HCEC 1CT (cell line): ENCODE measurements around the gene ATXN7.

ENCODE experiments used
- DNase-seq: peaks from one replicate; pipeline ENCODE4 v3.0.0-alpha.2; 2017

The ATXN7 gene

DNA sequence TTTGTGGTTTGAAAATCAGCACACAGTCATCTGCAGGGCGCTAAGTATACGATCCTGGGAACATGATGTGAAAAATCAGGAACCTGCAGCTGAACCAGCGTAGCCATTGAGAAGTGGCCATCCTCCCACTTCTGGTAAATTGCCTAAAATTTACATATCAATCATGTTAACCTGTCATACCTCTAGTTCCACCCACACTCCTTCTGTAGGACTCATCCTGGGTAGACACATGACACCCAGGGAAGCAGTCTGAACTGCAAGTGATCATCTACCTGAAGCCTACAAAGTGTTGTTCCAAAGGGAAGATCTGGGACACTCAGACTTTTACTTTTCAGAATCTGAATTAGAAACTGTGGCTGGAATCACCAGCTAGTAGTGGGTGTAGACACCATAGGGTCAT lies 165.1 kb downstream of the ATXN7 start:
- DNase-seq = no peak

DNA sequence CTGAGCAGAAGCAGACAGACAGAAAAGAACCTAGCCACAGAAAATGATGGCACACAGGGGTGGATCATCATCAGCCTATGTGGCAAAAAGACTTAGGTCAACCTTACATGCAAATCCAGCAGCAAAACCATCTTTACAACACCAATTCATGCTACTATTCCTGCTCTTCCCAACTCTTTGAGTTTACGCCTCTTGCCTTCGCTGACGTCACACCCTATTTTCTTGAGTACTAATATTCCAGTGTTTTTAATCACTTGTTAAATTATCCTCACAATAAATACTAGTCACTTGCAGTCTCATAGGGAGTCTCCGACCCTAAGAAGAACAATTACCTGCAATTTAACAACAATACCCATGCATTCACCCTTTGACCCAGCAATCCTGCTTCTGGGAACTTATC lies 165.6 kb downstream of the ATXN7 start:
- no peak for DNase-seq

DNA sequence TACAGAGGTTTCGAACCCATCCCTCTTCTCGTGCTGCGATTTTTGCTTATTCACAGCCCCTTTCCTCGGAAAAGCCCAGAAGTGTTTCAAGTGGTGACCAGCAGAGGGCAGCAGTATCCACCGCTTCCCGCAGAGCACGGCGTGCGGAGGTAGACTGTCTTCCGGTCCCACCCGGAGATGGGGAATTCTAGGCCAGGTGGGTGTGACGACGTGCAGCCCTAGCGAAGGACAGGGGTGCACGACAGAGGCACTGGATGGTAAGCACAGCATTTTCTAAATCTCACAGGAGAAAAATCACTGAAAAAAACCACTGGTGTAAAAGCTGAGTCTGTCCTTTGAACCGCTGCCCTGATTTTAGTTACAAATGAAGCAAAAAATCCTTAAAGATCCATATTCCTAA lies 167.1 kb downstream of the ATXN7 start:
- DNase-seq = peak; percentile 58

DNA sequence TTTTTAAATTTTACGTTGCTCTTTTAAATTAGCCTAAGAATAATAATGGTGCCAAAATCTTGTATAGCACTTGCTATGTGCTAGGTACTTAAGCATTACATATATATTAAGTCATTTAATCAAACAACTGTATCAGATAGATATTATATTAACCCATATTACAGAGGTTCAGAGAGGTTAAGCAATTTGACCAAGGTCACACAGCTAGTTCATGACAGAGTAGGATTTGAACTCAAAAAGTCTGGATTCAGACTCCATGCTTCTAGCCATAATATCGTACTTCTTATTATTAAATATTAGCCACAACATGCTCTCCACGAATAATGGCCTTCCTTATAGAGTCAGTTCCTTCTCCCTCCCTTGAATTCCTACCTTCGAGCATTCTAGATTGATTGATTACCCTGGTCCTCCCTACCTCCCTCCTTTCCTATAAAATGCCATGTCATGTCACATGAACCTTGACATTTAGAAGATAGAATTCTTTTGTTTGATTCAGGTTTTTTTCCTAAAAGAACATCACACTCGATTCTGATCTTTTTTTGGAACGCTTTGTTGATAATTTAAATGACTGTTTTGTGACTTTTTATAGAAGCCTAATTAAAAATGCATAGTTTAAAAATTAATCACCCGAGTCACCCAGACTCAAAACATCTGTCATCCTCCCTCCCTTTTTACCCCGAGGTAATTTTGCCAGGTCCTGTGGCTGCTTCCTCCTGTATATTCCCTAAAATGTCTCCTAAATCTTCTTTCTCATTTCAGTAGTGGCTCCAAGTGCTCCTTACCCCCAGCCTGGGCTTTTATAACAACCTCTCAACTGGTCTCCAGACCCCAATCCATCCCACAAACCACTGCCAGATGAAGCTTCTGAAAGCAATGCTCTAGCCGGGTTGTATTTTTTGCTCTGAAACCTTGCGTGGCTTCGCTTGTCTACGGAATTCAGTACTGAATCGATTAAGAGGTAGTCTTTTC lies 168.2 kb downstream of the ATXN7 start:
- no peak for DNase-seq

DNA sequence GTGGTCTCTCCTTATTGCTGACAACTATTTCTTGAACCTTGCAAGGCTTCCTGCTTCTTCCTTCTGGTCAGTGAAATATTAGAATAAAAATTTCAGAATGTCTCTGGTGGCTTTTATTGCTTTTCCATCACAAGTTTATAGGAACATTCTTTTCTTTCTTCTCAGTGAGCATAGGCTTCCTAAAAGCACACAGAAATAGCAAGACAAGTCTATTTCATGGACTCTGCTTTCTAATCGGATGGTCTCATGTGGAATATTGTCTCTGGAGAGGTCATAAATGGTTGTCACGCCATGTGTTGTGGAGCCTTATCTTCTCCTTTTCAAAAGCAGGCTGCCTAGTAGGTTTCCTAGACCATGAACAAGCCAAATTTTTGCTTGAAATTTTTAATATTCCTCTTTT lies 169.4 kb downstream of the ATXN7 start:
- no peak for DNase-seq

DNA sequence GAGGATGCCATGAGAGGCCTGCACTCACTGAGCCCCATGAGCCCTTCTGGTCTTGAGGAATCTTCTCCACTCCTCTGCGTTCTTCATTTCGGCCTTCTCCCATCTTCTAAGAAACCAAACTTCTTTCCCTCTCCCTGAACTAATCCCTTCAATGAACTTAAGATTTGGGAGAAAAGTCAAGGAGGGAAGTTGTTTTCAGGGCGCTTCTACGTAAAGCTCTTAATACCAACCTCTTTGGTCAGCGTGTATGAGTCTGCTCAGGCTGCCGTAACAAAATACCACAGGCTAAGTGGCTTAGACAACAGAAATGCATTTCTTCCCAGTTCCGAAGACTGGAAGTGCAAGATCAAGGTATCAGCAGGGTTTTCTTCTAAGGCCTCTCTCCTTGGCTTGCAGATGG lies 173.4 kb downstream of the ATXN7 start:
- no peak for DNase-seq

DNA sequence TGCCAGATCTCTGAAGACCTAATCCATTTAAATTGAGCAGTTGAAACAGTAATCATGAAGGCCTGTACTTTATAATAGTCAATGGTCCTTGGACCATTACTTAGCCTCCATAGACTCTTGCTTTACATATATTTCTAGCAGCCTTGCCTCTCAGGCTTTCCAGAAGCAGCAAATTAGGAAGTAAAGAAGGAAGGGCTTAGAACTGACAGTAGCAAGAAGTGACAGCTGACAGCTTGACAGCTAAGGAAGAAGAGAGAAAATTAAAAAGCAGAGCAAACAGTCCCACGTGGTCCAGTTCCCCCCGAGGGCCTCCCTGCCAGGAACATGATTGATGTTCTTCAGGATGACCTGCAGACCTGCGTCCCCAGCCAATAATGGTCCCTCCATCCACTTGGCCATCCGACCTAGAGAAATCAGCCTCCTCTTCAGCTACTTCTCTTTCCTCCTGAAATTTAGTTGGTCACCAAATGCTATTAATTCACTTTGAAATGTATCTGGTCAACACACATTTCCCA lies 174.6 kb downstream of the ATXN7 start:
- DNase-seq = no peak

DNA sequence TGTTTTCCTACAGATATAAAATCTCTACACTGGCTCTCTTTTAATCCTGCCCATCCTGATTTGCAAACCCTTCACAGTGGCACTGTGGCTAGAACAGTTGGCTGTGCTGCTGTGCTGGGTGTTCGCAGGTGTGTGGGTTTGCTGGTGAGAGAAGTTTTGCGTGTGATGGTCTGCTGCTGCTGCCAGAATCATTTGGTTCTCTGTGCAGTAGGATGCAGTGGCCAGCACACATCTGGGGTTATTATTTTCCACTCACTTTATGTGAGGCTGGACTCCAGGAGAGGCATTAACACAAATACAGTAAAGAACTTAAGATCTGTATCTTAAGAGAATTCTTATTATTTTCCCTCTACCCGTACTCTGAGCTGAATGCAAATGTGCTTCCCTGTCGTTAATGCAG lies 175.7 kb downstream of the ATXN7 start:
- DNase-seq = no peak

DNA sequence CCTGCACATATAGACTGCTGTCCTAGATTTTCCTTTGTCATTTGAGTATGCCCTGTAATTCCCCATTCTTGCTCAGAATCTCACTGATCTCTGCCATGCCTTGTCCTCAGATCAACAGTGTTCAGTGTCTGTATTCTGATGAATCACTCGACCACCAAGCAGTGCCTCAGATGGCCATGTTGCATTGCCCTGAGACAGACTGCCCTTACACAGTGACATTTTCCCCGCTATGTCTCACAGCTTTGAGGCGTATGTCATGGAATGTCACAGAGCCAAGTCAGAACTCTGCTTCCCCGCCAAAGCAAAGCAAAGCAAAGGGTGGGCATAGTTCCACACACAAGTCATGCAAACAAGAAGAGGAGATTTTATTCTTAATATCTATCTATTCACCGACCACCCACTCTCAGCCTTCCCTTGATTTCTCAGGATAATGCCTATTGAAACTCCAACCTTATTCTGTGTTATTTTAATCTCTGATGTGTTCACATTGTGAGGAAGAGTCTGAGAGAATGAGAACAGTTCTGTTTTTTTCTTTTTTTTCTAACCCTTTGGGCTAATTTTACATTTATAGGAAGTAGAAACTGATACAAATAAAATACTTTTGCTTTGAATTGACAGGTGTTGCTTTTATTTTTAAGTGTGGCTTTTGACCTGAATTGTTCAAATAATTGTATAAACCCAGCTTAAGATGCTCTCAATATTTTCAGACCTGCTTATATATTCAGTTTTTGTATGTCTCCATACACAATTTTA lies 176.5 kb downstream of the ATXN7 start:
- no peak for DNase-seq

DNA sequence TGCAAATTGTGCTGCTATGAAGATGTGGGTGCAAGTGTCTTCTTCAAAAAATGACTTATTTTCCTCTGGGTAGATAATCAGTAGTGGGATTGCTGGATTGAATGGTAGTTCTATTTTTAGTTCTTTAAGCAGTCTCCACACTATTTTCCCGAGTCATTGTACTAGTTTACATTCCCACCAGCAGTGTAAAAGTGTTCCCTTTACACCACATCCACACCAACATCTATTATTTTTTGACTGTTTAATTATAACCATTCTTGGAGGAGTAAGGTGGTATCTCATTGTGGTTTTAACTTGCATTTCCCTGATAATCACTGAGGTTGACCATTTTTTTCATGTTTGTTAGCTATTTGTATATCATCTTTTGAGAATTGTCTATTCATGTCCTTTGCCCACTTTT lies 179.3 kb downstream of the ATXN7 start:
- DNase-seq = no peak

DNA sequence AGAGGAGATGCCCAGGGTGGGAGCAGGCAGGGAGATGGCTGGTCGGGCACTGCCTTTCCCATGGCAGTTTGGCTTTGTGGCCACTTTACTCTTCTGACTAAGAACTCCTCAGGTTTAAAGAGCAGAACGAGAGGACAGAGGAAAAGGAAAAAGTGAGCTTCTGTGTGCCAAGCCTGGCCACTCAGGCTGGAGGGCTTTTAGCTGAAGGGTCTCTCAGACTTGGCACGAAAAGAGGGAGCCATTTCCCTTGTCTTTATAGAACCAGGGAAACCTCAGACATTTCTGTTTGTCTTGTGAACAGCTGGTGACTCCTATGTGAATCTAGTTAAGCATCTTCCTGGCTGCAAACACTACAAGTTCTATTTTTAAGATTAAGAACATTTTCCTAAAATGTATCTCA lies 182.9 kb downstream of the ATXN7 start:
- no peak for DNase-seq

DNA sequence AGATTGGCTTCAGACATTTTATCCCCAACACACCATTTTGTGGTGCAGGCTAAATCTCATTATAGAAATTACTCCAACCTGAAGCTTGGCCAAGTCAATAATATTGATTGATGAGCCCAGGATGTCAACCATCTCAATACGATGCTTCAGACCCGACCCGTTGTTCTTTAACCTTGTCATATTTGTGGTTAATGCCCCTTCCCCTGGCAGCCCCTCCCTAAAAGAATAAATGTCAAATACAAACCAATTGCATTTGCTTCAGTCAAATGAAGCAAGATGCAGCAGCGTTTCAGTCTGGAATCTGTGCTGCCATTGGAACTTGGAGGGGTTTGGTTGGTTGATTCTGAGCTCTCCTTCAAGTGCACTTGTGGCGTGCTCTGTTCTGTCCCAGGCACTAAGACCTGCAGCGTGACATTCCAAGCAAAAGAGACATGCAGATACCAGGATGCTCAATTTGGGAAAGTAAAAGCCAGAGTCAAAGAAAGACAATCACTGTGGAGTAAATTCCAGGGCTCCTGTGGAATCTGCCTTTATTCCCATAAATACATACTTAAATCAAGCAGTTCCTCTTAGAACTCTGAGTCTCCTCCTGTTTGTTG lies 183.4 kb downstream of the ATXN7 start:
- no peak for DNase-seq

DNA sequence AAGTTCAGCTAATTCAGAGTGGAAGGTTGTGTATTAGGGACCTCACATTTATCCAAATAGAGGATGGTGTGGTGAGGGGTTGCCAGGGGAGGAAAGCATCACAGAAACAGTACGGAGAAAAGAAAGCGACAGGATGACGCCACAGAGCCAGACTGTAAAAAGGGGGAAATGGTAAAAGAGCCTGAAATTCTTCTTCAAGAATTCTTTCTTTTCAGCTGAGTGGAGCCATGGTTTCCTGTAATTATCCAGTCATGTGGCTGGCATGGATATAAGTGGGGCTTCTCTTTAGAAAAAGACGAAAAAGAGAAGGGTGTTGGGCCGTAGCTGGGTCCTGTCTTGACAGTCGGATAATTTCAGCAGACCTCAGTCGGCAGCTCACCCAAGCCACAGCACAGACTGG lies 184.1 kb downstream of the ATXN7 start:
- no peak for DNase-seq

DNA sequence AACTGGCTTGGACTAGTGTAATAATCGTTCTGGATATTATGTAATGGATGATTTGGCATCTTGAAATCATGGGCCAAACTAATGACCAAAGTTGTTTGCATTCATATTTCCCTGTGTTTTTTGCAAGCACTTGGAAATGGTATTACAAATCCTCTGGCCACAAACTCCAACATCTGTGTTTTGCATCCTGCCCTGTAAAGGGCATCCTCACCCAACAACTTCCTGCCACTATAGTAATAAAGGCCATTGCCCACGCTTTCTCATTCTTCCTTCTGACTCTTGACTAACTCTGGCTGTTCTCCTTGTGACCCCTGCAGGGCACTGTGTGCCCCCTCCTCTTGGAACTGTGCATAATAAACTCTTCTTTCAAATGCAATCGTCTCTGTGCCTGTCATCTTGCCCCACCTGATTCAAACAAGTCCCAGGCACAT lies 185.0 kb downstream of the ATXN7 start:
- DNase-seq = peak; percentile 32

DNA sequence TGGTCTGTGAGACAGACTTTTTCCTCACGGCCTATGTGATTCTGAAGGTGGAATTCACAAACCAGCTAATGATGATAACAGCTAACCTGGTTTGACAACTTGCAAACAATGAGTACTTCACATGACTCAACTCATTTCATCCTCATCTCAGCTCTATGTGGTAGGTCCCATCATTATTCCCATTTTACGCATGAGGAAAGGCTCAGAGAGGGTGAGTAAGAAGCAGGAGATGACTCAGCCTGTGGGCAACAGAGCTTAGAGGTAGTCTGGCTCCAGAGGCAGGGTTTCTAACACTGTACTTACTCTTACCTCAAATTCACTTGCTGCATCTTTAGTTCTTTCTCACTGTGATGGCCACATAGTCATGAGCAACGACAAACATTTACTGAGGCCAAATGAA lies 185.5 kb downstream of the ATXN7 start:
- DNase-seq = peak; percentile 63

DNA sequence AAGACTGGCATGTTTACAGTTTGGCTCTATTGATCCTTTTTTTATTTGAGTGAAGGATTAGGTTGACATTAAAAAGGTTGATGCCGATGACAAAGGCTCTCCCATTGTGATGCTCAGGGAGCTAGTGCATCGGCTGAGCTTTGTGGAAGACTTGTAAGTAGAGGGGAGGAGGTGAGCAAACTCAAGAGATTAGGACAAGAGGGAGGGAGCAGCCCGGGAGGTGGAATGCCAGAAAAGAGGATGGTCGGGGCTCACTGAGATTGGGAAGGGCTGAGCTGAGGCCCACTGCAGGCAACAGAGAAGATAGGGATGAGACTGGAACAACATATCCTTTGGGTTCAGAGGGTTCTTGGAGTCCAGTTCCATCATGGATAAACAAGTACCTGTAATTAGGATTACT lies 186.2 kb downstream of the ATXN7 start:
- no peak for DNase-seq
